Stimulated activated effector memory CD8-positive, alpha-beta T cell treated with anti-CD3 and anti-CD28 coated beads, Interleukin-12 subunit alpha, Interleukin-12 subunit beta, amount 100 ng/mL, for 72 hours (primary cell): Measurements from ENCODE around the gene OPN1MW.
"Not testable (repeated sequence)": the region's sequence is repeated elsewhere in the genome, so short reads cannot be mapped to it uniquely, and the experiment has no call there.

Experiments used
- ATAC-seq: fragments of 150-1000 bp; cut with Tn5 transposase; 2 replicates; pipeline ENCODE4 v1.10.0; 2021
- DNase-seq, 2 donors: peaks; one replicate each; pipeline ENCODE4 v3.0.0; 2021 to 2022; ENCODE audit warnings: low spot score in 2 of 2
- H3K27ac Mint-ChIP-seq: one replicate; pipeline ENCODE4 v1.8.0; 2022; ENCODE audit warnings: mild to moderate bottlenecking, mixed read lengths
- H3K36me3 Mint-ChIP-seq: one replicate; pipeline ENCODE4 v1.8.0; 2022; ENCODE audit warnings: mild to moderate bottlenecking, mixed read lengths
- H3K4me1 Mint-ChIP-seq: one replicate; pipeline ENCODE4 v1.8.0; 2022; ENCODE audit warnings: mixed read lengths
- H3K4me3 Mint-ChIP-seq: one replicate; pipeline ENCODE4 v1.8.0; 2022; ENCODE audit warnings: mild to moderate bottlenecking, mixed read lengths
- H3K9me3 Mint-ChIP-seq: one replicate; pipeline ENCODE4 v1.8.0; 2022; ENCODE audit warnings: mixed read lengths

Gene OPN1MW

GRCh38 chrX:154182296-154182695 is at the start of gene OPN1MW:
TSS of gene OPN1MW (plus strand) at chrX:154182596. CDS start at chrX:154182678, 82 bp downstream.
- not testable (repeated sequence) for H3K36me3 Mint-ChIP-seq, H3K27ac Mint-ChIP-seq, H3K4me3 Mint-ChIP-seq, H3K9me3 Mint-ChIP-seq, H3K4me1 Mint-ChIP-seq, ATAC-seq, DNase-seq

GRCh38 chrX:154135458-154136229 is 46.8 kb upstream of the OPN1MW start:
- H3K4me3 Mint-ChIP-seq, result peak overlapping the region; percentile 61
- DNase-seq (no peak), ATAC-seq (peak; percentile 83)
- H3K27ac Mint-ChIP-seq, result peak overlapping the region; percentile 90
- no peaks in the 10 kb centered on the region for H3K9me3 Mint-ChIP-seq
- no peaks in the 10 kb centered on the region for H3K36me3 Mint-ChIP-seq
- peaks cover 30% of the 10 kb centered on the region for H3K4me1 Mint-ChIP-seq

- DNase-seq, result peak; percentile 67 to 84
- H3K27ac Mint-ChIP-seq, result peak overlapping the region; percentile 90
- H3K4me1 Mint-ChIP-seq, result peaks cover 30% of the 10 kb centered on the region
- H3K36me3 Mint-ChIP-seq, result no peaks in the 10 kb centered on the region
- H3K9me3 Mint-ChIP-seq, result no peaks in the 10 kb centered on the region
- H3K4me3 Mint-ChIP-seq, result peak overlapping the region; percentile 61
- peak; percentile 93 for ATAC-seq
Measured at GRCh38 chrX:154136627-154137161, 45.7 kb upstream of the OPN1MW start.

- peaks cover 30% of the 10 kb centered on the region for H3K4me1 Mint-ChIP-seq
- no peaks in the 10 kb centered on the region for H3K9me3 Mint-ChIP-seq
- H3K27ac Mint-ChIP-seq, result no peak overlapping the region
- no peak for DNase-seq
- no peaks in the 10 kb centered on the region for H3K36me3 Mint-ChIP-seq
- no peak overlapping the region for H3K4me3 Mint-ChIP-seq
- no peak for ATAC-seq
Measured at GRCh38 chrX:154138857-154139256, 43.5 kb upstream of the OPN1MW start.

- ATAC-seq (no peak), DNase-seq (no peak)
- peaks cover 30% of the 10 kb centered on the region for H3K4me1 Mint-ChIP-seq
- H3K4me3 Mint-ChIP-seq, result no peak overlapping the region
- H3K27ac Mint-ChIP-seq, result no peak overlapping the region
- H3K9me3 Mint-ChIP-seq, result no peaks in the 10 kb centered on the region
- no peaks in the 10 kb centered on the region for H3K36me3 Mint-ChIP-seq
Measured at GRCh38 chrX:154140206-154140605, 42.2 kb upstream of the OPN1MW start.

GRCh38 chrX:154140742-154141141 is 41.7 kb upstream of the OPN1MW start:
- Mint-ChIP-seq H3K4me3 (no peak overlapping the region), H3K4me1 (peaks cover 26% of the 10 kb centered on the region), H3K36me3 (no peaks in the 10 kb centered on the region), H3K27ac (no peak overlapping the region), H3K9me3 (no peaks in the 10 kb centered on the region)
- ATAC-seq (no peak), DNase-seq (no peak)

- ATAC-seq (no peak), DNase-seq (no peak)
- no peak overlapping the region for H3K27ac Mint-ChIP-seq
- H3K36me3 Mint-ChIP-seq, result no peaks in the 10 kb centered on the region
- no peaks in the 10 kb centered on the region for H3K9me3 Mint-ChIP-seq
- no peak overlapping the region for H3K4me3 Mint-ChIP-seq
- H3K4me1 Mint-ChIP-seq, result peaks cover 14% of the 10 kb centered on the region
Measured at GRCh38 chrX:154142386-154142785, 40.0 kb upstream of the OPN1MW start.

GRCh38 chrX:154142950-154143745 is 39.2 kb upstream of the OPN1MW start:
- peaks cover 12% of the 10 kb centered on the region for H3K4me1 Mint-ChIP-seq
- no peak for DNase-seq
- no peaks in the 10 kb centered on the region for H3K9me3 Mint-ChIP-seq
- no peak overlapping the region for H3K27ac Mint-ChIP-seq
- no peak for ATAC-seq
- H3K4me3 Mint-ChIP-seq, result no peak overlapping the region
- H3K36me3 Mint-ChIP-seq, result no peaks in the 10 kb centered on the region

- H3K4me3 Mint-ChIP-seq, ATAC-seq, H3K36me3 Mint-ChIP-seq, DNase-seq, H3K9me3 Mint-ChIP-seq, H3K4me1 Mint-ChIP-seq, H3K27ac Mint-ChIP-seq: not testable (repeated sequence)
Measured at GRCh38 chrX:154144010-154144409, 38.4 kb upstream of the OPN1MW start, which contains the start of gene OPN1LW. TSS of gene OPN1LW (plus strand) at chrX:154144243. CDS start at chrX:154144284, 41 bp downstream.

GRCh38 chrX:154151030-154151429 is 31.4 kb upstream of the OPN1MW start:
- H3K36me3 Mint-ChIP-seq, H3K9me3 Mint-ChIP-seq, ATAC-seq, DNase-seq, H3K4me3 Mint-ChIP-seq, H3K4me1 Mint-ChIP-seq, H3K27ac Mint-ChIP-seq: not testable (repeated sequence)

GRCh38 chrX:154156221-154156620 is 26.2 kb upstream of the OPN1MW start:
- not testable (repeated sequence) for H3K4me3 Mint-ChIP-seq, H3K4me1 Mint-ChIP-seq, H3K27ac Mint-ChIP-seq, ATAC-seq, H3K36me3 Mint-ChIP-seq, DNase-seq, H3K9me3 Mint-ChIP-seq

- H3K27ac Mint-ChIP-seq, H3K36me3 Mint-ChIP-seq, H3K9me3 Mint-ChIP-seq, DNase-seq, H3K4me3 Mint-ChIP-seq, ATAC-seq, H3K4me1 Mint-ChIP-seq: not testable (repeated sequence)
Measured at GRCh38 chrX:154157207-154157606, 25.2 kb upstream of the OPN1MW start.

GRCh38 chrX:154159345-154159744 is 23.1 kb upstream of the OPN1MW start:
- H3K4me1 Mint-ChIP-seq, H3K9me3 Mint-ChIP-seq, H3K36me3 Mint-ChIP-seq, H3K4me3 Mint-ChIP-seq, DNase-seq, H3K27ac Mint-ChIP-seq, ATAC-seq: not testable (repeated sequence)

- not testable (repeated sequence) for H3K4me3 Mint-ChIP-seq, H3K27ac Mint-ChIP-seq, ATAC-seq, DNase-seq, H3K9me3 Mint-ChIP-seq, H3K4me1 Mint-ChIP-seq, H3K36me3 Mint-ChIP-seq
Measured at GRCh38 chrX:154164902-154165301, 17.5 kb upstream of the OPN1MW start.

- H3K36me3 Mint-ChIP-seq, H3K4me3 Mint-ChIP-seq, ATAC-seq, H3K27ac Mint-ChIP-seq, DNase-seq, H3K4me1 Mint-ChIP-seq, H3K9me3 Mint-ChIP-seq: not testable (repeated sequence)
Measured at GRCh38 chrX:154168384-154168783, 14.0 kb upstream of the OPN1MW start.
